ENCODE measurements around the gene PLEKHM3.

GRCh38 chr2:207921606-207922005 is 103.7 kb downstream of the PLEKHM3 start:
- TF ChIP-seq, protein P1, sequence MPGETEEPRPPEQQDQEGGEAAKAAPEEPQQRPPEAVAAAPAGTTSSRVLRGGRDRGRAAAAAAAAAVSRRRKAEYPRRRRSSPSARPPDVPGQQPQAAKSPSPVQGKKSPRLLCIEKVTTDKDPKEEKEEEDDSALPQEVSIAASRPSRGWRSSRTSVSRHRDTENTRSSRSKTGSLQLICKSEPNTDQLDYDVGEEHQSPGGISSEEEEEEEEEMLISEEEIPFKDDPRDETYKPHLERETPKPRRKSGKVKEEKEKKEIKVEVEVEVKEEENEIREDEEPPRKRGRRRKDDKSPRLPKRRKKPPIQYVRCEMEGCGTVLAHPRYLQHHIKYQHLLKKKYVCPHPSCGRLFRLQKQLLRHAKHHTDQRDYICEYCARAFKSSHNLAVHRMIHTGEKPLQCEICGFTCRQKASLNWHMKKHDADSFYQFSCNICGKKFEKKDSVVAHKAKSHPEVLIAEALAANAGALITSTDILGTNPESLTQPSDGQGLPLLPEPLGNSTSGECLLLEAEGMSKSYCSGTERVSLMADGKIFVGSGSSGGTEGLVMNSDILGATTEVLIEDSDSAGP (CRISPR knock-in tag; IDR thresholded peaks at IDR 0.05; ENCODE audit: borderline replicate concordance), result no peak
- no peak for TF ChIP-seq MZF1 (CRISPR knock-in tag; IDR thresholded peaks at IDR 0.05; ENCODE audit: borderline replicate concordance)
- TF ChIP-seq ZKSCAN1 (IDR thresholded peaks at IDR 0.05; ENCODE audit: low read length), result no peak
- no peak for TF ChIP-seq ZNF382 (CRISPR knock-in tag; IDR thresholded peaks at IDR 0.05; ENCODE audit: borderline replicate concordance)
- no peak for TF ChIP-seq HNRNPL (IDR thresholded peaks at IDR 0.05; ENCODE audit: low read depth, low read length)

All from HepG2 (cell line).